ENCODE measurements around the gene DPH7.
"Not testable (repeated sequence)": the region's sequence is repeated elsewhere in the genome, so short reads cannot be mapped to it uniquely, and the experiment has no call there.

The DPH7 gene

DNA sequence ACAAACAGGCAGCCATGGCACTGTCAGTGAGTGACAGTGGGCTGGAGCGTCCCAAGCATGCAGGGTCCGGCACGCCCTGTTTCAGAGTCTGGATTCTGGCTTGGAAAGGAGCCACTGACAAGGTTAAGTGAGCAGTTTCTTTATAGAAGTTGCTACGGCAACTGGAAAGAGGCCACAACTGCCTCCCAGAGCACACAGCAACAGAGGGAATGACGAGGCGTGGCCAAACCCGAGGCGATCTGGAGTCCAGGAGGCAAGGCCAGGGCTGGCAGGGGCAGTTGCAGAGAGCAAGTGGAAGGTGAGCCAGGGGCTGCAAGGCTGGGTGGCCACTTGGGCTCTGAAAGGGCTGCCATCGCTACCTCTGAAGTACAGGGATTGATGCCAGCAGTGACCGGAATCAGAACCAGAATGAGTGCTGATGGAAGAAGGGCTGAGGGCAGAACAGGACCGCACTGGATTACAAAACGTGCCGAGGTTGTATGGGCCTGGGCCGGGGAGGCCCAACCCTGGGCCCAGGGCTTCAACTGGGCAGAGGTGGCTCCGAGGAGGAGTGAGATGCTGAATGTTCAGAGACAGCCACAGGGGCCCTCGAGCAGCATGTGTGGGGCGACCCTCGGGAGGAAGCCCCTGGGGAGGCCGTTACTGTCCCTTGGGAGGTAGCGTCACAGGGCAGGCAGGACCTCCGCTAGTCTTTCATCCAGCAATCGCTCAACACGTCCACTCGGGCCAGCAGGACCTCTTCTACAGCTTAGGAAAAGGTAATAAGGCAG is 22.5 kb downstream of the DPH7 start:
- Histone ChIP-seq H3K79me2 (ENCODE audit: insufficient read depth, low read length) (0 out of 2 replicates have a peak, but pooled peaks cover 7% of the 10 kb centered on the region), H3K4me1 (ENCODE audit: insufficient read depth, low read length, poor library complexity, severe bottlenecking) (no peaks in the 10 kb centered on the region), H3K9ac (ENCODE audit: low read depth, low read length, poor library complexity, severe bottlenecking) (no peak overlapping the region), H3K4me2 (ENCODE audit: low read depth, low read length, poor library complexity, severe bottlenecking) (no peak overlapping the region), H4K20me1 (ENCODE audit: insufficient read depth, low read length, poor library complexity, severe bottlenecking) (no peaks in the 10 kb centered on the region), H2AFZ (ENCODE audit: low read length) (no peak overlapping the region), H3K9me3 (ENCODE audit: insufficient read depth, low read depth, low read length) (no peaks in the 10 kb centered on the region), H3K4me3 (ENCODE audit: low read length, poor library complexity, severe bottlenecking) (no peak overlapping the region), H3F3A (ENCODE audit: low read depth) (0 out of 2 replicates have a peak, but pooled peaks cover 3% of the 10 kb centered on the region), H3K36me3 (ENCODE audit: insufficient read depth, low read length) (peaks cover 32% of the 10 kb centered on the region; the same call in 1 of the 2 replicates), H3K9me2 (replicated peaks; ENCODE audit: low read depth, low read length) (no peaks in the 10 kb centered on the region), H3K27me3 (ENCODE audit: insufficient read depth, low read length, poor library complexity, severe bottlenecking) (no peaks in the 10 kb centered on the region)
- TF ChIP-seq, protein P1, sequence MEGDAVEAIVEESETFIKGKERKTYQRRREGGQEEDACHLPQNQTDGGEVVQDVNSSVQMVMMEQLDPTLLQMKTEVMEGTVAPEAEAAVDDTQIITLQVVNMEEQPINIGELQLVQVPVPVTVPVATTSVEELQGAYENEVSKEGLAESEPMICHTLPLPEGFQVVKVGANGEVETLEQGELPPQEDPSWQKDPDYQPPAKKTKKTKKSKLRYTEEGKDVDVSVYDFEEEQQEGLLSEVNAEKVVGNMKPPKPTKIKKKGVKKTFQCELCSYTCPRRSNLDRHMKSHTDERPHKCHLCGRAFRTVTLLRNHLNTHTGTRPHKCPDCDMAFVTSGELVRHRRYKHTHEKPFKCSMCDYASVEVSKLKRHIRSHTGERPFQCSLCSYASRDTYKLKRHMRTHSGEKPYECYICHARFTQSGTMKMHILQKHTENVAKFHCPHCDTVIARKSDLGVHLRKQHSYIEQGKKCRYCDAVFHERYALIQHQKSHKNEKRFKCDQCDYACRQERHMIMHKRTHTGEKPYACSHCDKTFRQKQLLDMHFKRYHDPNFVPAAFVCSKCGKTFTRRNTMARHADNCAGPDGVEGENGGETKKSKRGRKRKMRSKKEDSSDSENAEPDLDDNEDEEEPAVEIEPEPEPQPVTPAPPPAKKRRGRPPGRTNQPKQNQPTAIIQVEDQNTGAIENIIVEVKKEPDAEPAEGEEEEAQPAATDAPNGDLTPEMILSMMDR (conservative IDR thresholded peaks at IDR 0.05; ENCODE audit: low read length), result no peak
- no peak for TF ChIP-seq EZH2phosphoT487 (IDR thresholded peaks at IDR 0.05; ENCODE audit: borderline replicate concordance)

DNA sequence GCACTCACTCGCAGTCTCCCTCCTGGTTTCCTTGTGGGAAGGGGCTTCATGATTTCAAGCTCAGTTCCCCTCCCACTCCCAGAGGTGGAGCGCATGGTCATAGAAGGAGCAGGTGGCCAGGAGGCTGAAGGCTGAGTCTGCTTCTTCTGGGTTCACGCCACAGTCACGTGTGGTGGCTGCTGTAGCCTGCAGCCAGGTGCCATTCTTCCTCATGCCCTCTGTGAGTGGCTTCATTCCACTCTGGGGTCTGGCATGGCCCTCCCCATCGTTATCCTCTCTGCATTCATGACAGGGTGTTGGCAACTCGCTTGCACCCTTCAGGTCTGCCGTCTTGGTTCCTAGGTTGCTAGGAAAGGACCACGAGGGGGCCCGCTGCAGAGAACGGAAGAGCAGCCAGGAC is 23.5 kb downstream of the DPH7 start:
- H3K79me2 ChIP-seq (ENCODE audit: insufficient read depth, low read length), result 0 out of 2 replicates have a peak, but pooled peaks cover 7% of the 10 kb centered on the region
- TF ChIP-seq EZH2phosphoT487 (IDR thresholded peaks at IDR 0.05; ENCODE audit: borderline replicate concordance), result no peak
- TF ChIP-seq, protein P1 (conservative IDR thresholded peaks at IDR 0.05; ENCODE audit: low read length), result no peak
- H3K9ac ChIP-seq (ENCODE audit: low read depth, low read length, poor library complexity, severe bottlenecking), result no peak overlapping the region
- H3K9me2 ChIP-seq (replicated peaks; ENCODE audit: low read depth, low read length), result no peaks in the 10 kb centered on the region
- no peaks in the 10 kb centered on the region for H3K9me3 ChIP-seq (ENCODE audit: insufficient read depth, low read depth, low read length)
- H3F3A ChIP-seq (ENCODE audit: low read depth), result 0 out of 2 replicates have a peak, but pooled peaks cover 3% of the 10 kb centered on the region
- peaks cover under 1% of the 10 kb centered on the region for H3K4me1 ChIP-seq (ENCODE audit: insufficient read depth, low read length, poor library complexity, severe bottlenecking)
- no peaks in the 10 kb centered on the region for H4K20me1 ChIP-seq (ENCODE audit: insufficient read depth, low read length, poor library complexity, severe bottlenecking)
- H3K4me3 ChIP-seq (ENCODE audit: low read length, poor library complexity, severe bottlenecking), result no peak overlapping the region
- no peak overlapping the region for H2AFZ ChIP-seq (ENCODE audit: low read length)
- H3K27me3 ChIP-seq (ENCODE audit: insufficient read depth, low read length, poor library complexity, severe bottlenecking), result no peaks in the 10 kb centered on the region
- H3K4me2 ChIP-seq (ENCODE audit: low read depth, low read length, poor library complexity, severe bottlenecking), result no peak overlapping the region
- peaks cover 32% of the 10 kb centered on the region; the same call in 1 of the 2 replicates for H3K36me3 ChIP-seq (ENCODE audit: insufficient read depth, low read length)

DNA sequence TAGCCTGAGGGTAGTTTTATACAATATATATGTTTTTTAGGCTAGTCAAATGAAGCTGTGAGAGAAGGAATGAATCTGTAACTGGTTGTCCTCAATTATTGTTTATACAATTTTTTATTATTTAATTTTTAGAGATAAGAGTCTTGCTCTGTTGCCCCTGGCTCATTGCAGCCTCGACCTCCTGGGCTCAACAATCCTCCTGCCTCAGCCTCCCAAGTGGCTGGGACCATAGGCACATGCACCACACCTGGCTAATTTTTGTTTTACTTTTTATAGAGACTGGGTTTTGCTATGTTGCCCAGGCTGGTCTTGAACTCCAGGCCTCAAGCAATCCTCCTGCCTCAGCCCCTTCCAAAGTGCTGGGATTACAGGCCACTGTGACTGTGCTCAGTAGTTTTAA is 24.4 kb downstream of the DPH7 start:
- 0 out of 2 replicates have a peak, but pooled peaks cover 7% of the 10 kb centered on the region for H3K79me2 ChIP-seq (ENCODE audit: insufficient read depth, low read length)
- no peak overlapping the region for H2AFZ ChIP-seq (ENCODE audit: low read length)
- H3F3A ChIP-seq (ENCODE audit: low read depth), result 0 out of 2 replicates have a peak, but pooled peaks cover 3% of the 10 kb centered on the region
- no peak overlapping the region for H3K4me3 ChIP-seq (ENCODE audit: low read length, poor library complexity, severe bottlenecking)
- H3K9ac ChIP-seq (ENCODE audit: low read depth, low read length, poor library complexity, severe bottlenecking), result no peak overlapping the region
- peaks cover 2% of the 10 kb centered on the region for H3K4me1 ChIP-seq (ENCODE audit: insufficient read depth, low read length, poor library complexity, severe bottlenecking)
- peaks cover 28% of the 10 kb centered on the region; the same call in 1 of the 2 replicates for H3K36me3 ChIP-seq (ENCODE audit: insufficient read depth, low read length)
- no peaks in the 10 kb centered on the region for H3K9me3 ChIP-seq (ENCODE audit: insufficient read depth, low read depth, low read length)
- no peak for TF ChIP-seq EZH2phosphoT487 (IDR thresholded peaks at IDR 0.05; ENCODE audit: borderline replicate concordance)
- TF ChIP-seq, protein P1 (conservative IDR thresholded peaks at IDR 0.05; ENCODE audit: low read length), result no peak
- H4K20me1 ChIP-seq (ENCODE audit: insufficient read depth, low read length, poor library complexity, severe bottlenecking), result no peaks in the 10 kb centered on the region
- H3K27me3 ChIP-seq (ENCODE audit: insufficient read depth, low read length, poor library complexity, severe bottlenecking), result no peaks in the 10 kb centered on the region
- H3K4me2 ChIP-seq (ENCODE audit: low read depth, low read length, poor library complexity, severe bottlenecking), result no peak overlapping the region
- no peaks in the 10 kb centered on the region for H3K9me2 ChIP-seq (replicated peaks; ENCODE audit: low read depth, low read length)

DNA sequence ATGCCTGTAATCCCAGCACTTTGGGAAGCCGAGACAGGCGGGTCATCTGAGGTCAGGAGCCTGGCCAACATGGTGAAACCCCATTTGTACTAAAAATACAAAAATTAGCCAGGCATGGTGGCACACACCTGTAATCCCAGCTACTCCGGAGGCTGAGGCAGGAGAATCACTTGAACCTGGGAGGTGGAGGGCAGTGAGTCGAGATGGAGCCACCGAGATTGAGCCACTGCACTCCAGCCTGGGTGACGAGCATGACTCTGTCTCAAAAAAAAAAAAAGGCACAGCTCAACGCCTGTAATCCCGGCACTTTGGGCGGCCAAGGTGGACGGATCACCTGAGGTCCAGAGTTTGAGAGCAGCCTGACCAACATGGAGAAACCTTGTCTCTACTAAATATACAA is 25.1 kb downstream of the DPH7 start:
- not testable (repeated sequence) for H3F3A ChIP-seq (ENCODE audit: low read depth); H4K20me1 ChIP-seq (ENCODE audit: insufficient read depth, low read length, poor library complexity, severe bottlenecking); H3K4me1 ChIP-seq (ENCODE audit: insufficient read depth, low read length, poor library complexity, severe bottlenecking); H3K79me2 ChIP-seq (ENCODE audit: insufficient read depth, low read length); H3K4me3 ChIP-seq (ENCODE audit: low read length, poor library complexity, severe bottlenecking); H3K4me2 ChIP-seq (ENCODE audit: low read depth, low read length, poor library complexity, severe bottlenecking); H3K9ac ChIP-seq (ENCODE audit: low read depth, low read length, poor library complexity, severe bottlenecking); H2AFZ ChIP-seq (ENCODE audit: low read length); H3K9me2 ChIP-seq (replicated peaks; ENCODE audit: low read depth, low read length); H3K27me3 ChIP-seq (ENCODE audit: insufficient read depth, low read length, poor library complexity, severe bottlenecking); H3K9me3 ChIP-seq (ENCODE audit: insufficient read depth, low read depth, low read length)
- peaks cover 28% of the 10 kb centered on the region; the same call in 1 of the 2 replicates for H3K36me3 ChIP-seq (ENCODE audit: insufficient read depth, low read length)
